SK-N-MC (cell line): ENCODE results near the gene TMEM45A.

ENCODE experiments used
- EZH2 ChIP-seq: fragments of 200-600 bp; sonication (generic); IDR thresholded peaks from one replicate; pipeline ENCODE4 v1.6.1; 2017; ENCODE audit warnings: antibody characterized with exemption
- FOXP2 ChIP-seq: optimal IDR thresholded peaks from 2 replicates; pipeline ENCODE3; 2011; ENCODE audit warnings: mild to moderate bottlenecking, moderate library complexity; ENCODE audit not compliant: insufficient read depth; ENCODE audit errors: extremely low read length, control extremely low read depth
- POLR2AphosphoS5 ChIP-seq: IDR thresholded peaks from 2 replicates; pipeline ENCODE4 v1.6.1; 2012; ENCODE audit warnings: mild to moderate bottlenecking, low read depth, low read length, borderline replicate concordance

DNA sequence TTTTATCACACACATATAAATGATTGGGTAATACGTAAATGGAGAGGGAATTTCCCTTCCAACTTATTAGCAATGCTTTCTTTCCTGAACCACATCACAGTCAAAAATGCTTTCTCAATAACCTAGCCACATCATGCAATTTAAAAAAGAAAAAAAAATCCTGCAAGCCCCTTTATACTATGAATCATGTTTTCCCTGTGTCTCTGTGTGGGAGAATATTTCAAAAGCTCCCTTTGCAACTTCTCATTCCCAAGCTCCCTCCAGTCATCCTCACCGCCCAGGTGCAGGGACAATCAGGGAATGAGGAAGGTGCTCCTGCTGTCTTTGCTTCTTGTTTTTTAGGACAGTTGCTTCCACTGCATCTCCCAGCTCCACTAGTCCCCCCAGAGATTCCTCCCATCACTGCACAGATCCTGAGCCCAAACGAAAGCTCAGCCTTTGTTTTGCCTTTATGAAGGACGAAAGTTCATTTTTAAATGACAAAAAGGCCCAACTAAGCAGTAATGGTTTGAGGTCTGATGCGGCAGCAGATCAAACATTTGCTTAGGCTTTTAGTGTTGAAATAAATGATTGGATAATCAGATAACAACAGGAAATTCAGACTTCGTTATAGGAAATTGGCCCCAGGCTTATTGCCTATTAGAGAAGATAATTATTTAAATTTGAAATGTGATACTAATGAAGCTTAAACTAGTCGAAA, 69.2 kb downstream of the TMEM45A start:
- TF ChIP-seq POLR2AphosphoS5 (peak; percentile 75; the same call in 1 of the 2 replicates), EZH2 (no peak), FOXP2 (peak; percentile 15)
